Stomach (tissue), 9 donors: ENCODE results near the gene FARS2. TPM values are rescaled to one million over a fixed set of nuclear protein-coding genes. Genes with fewer than 3 reads are reported as not detected.

Experiments
- DNase-seq, 2 donors: peaks; one replicate each; pipeline versions ENCODE4 v3.0.0 to v3.0.0-alpha.2; 2013 to 2019
- H3K27ac ChIP-seq, 5 donors: fragments of 200-600 bp in 4 of 5; sonication (generic) in 4 of 5; one replicate each; pipeline ENCODE4 v1.5.1; 2013 to 2019; ENCODE audit warnings: mild to moderate bottlenecking in 1 of 5, moderate library complexity in 1 of 5
- H3K27me3 ChIP-seq, 3 donors: fragments of 200-600 bp; sonication (generic); one replicate each; pipeline ENCODE4 v1.5.1; 2017 to 2019; ENCODE audit warnings: mixed run types in 1 of 3
- H3K36me3 ChIP-seq, 4 donors: fragments of 200-600 bp; sonication (generic); 1 replicate in 3 of 4; 2 replicates in 1 of 4; pipeline ENCODE4 v1.5.1; 2016 to 2019
- H3K4me1 ChIP-seq, 4 donors: fragments of 200-600 bp; sonication (generic); one replicate each; pipeline ENCODE4 v1.5.1; 2016 to 2019
- H3K4me3 ChIP-seq, 4 donors: fragments of 200-600 bp; sonication (generic) in 3 of 4; one replicate each; pipeline ENCODE4 v1.5.1; 2016 to 2019; ENCODE audit warnings: mild to moderate bottlenecking in 1 of 4
- H3K9me3 ChIP-seq, 4 donors: fragments of 200-600 bp; sonication (generic); one replicate each; pipeline ENCODE4 v1.5.1; 2016 to 2019
- EP300 ChIP-seq: sonication (generic); formaldehyde crosslinking; IDR thresholded peaks from one replicate; pipeline ENCODE4 v1.6.1; 2017; ENCODE audit warnings: antibody characterized with exemption
- POLR2A ChIP-seq, 4 donors: fragments of 450-650 bp; IDR thresholded peaks; one replicate each; pipeline ENCODE4 v1.6.1; 2016; ENCODE audit warnings: antibody characterized with exemption in 4 of 4, control low read depth in 2 of 4, mild to moderate bottlenecking in 1 of 4, moderate library complexity in 1 of 4
- POLR2AphosphoS5 ChIP-seq, 3 donors: sonication (generic); formaldehyde crosslinking; IDR thresholded peaks; one replicate each; pipeline ENCODE4 v1.6.1; 2016; ENCODE audit warnings: antibody characterized with exemption in 3 of 3
- WGBS, 5 donors: extraction: QIAGEN DNeasy Blood & Tissue Kit in 3 of 5; methylation state at CpG; one replicate each; pipeline versions ENCODE4 v1.1.5 to v1.1.7; 2013 to 2018; 5-methylcytosine and 5-hydroxymethylcytosine counted together
- intact Hi-C: fragments of 100-400 bp; cut with DNase I; formaldehyde crosslinking; loops from one replicate; pipeline ENCODE4 v1.15.1; 2023; ENCODE audit warnings: low total_unique reads
- polyA plus RNA-seq, 3 donors: library from polyadenylated mRNA; stranded (reverse); fragments of 200-250 nt; gene quantifications; one replicate each; pipeline ENCODE4 v1.2.3, GENCODE V29; 2013
- total RNA-seq, 5 donors: library from RNA; depleted of rRNA; stranded (reverse); fragments of >200 nt; gene quantifications; one replicate each; pipeline versions ENCODE4 v1.1.0 to v1.2.3, GENCODE V29; 2014 to 2016
- TF ChIP-seq, protein P1 (sequence below), 7 experiments: fragments of 450-650 bp in 4 of 7; fragments of 200-600 bp in 3 of 7; sonication (generic) in 3 of 7; IDR thresholded peaks; one replicate each; pipeline ENCODE4 v1.5.1; 2016 to 2019; ENCODE audit warnings: antibody characterized with exemption in 7 of 7, control low read depth in 2 of 7, mild to moderate bottlenecking in 1 of 7
- donor health status: healthy with polysubstance abuse.
- donor health status: Bipolar disorder and iron deficiency.
- donor health status: healthy.

The FARS2 gene
- total and polyA plus RNA-seq, 8 donors, result 3.8 to 47.8 (median 15.9) TPM

DNA sequence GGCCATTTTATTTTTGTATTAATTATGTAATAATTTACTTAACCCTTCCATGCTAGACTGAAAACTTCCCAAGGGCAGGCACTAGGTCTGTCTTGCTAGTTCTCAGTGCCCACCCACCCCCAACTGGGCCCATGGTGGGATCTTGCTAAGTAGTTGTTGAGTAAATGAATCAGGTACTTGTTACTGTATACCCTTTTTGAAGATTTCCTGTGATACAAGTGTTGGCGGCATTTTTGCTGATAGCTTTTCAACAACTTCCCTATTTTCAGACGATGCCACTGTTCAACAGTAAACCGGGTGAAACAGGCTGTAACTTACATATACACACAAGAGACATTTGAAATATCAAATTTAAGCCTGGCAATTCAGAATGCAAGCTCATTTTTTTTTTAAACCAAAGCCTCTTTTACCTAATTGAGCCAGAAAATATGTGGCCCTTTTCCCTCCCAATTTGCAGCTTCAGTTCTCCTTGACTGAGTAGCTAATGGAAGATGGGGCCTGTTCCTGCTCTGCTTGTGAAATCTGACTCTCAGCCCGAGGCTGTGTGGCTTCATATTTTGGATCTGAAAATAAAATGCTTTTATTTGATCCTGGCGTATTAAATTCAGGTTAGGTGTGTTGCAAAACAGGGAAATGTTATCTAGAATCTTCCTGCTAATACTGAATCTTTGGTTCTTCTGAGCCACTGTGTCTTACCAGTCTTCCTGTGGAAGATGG lies 457.1 kb downstream of the FARS2 start:
- no peak overlapping the region for H3K27ac ChIP-seq
- DNase-seq, result no peak
- TF ChIP-seq POLR2A (IDR thresholded peaks at IDR 0.05) (no peak), EP300 (no peak), POLR2AphosphoS5 (IDR thresholded peaks at IDR 0.05) (no peak)
- TF ChIP-seq, protein P1, sequence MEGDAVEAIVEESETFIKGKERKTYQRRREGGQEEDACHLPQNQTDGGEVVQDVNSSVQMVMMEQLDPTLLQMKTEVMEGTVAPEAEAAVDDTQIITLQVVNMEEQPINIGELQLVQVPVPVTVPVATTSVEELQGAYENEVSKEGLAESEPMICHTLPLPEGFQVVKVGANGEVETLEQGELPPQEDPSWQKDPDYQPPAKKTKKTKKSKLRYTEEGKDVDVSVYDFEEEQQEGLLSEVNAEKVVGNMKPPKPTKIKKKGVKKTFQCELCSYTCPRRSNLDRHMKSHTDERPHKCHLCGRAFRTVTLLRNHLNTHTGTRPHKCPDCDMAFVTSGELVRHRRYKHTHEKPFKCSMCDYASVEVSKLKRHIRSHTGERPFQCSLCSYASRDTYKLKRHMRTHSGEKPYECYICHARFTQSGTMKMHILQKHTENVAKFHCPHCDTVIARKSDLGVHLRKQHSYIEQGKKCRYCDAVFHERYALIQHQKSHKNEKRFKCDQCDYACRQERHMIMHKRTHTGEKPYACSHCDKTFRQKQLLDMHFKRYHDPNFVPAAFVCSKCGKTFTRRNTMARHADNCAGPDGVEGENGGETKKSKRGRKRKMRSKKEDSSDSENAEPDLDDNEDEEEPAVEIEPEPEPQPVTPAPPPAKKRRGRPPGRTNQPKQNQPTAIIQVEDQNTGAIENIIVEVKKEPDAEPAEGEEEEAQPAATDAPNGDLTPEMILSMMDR (IDR thresholded peaks at IDR 0.05), result no peak
- H3K9me3 ChIP-seq, result peaks cover 0 to 16% (median 4%) of the 10 kb centered on the region in 4 donors
- no peaks in the 10 kb centered on the region for H3K36me3 ChIP-seq
- intact Hi-C loops, result no loop called here
- WGBS, 5 donors, result 76 to 90% (median 88%) methylated on average over 5 of the region's 5 CpGs
- no peaks in the 10 kb centered on the region for H3K27me3 ChIP-seq
- H3K4me3 ChIP-seq, result no peak overlapping the region
- no peaks in the 10 kb centered on the region for H3K4me1 ChIP-seq

DNA sequence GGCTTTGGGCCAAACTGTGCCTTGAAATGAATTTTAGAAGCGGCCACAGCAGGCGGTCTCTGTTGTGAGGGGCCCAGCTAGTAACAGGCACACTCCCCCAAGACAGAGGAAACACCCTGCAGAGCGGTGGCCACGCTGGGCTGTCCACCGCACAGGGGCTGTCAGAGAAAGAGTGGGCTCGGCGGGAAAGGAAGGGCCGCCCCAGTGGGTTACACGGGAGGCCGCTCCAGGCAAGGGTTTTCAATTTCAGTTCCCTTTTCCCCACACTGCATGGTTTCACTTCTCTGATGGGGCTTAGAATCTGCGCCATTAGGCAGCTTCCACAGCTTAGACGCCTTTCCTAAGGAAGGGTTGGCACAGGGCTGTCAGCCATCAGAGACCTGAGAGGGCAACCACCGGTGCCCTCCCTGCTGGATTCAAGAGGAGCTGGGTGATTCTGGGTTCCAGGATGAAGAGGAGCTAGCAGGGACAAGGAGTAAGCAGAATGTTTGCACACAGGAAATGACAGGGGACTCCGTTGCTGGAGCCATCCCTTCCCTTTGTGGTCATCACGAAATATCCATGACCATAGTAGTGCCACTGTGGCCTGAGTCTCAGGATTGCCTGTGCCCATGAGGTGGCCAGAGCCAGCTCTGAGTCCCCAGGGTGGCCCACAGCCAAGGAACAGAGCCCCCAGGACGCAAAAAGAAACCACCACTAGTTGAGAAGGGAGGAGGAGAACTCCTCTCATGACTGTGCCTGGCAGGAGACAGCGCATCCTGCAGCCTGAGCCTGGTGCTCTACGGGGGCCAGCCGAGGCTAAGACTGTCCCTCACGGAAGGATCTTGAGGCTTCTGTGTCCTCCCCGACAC lies 462.8 kb downstream of the FARS2 start:
- peak in 1 of 2 donors; percentile 52 for DNase-seq
- no peaks in the 10 kb centered on the region for H3K4me1 ChIP-seq
- TF ChIP-seq POLR2A (IDR thresholded peaks at IDR 0.05) (no peak), EP300 (no peak)
- intact Hi-C loops, result no loop called here
- H3K36me3 ChIP-seq, result no peaks in the 10 kb centered on the region
- peak overlapping the region in 3 of 5 donors; percentile 4 to 55 (median 26) for H3K27ac ChIP-seq
- WGBS, 5 donors, result 76 to 87% (median 85%) methylated on average over 16 to 21 of the region's 21 CpGs
- peak overlapping the region in 1 of 4 donors; percentile 2 for H3K4me3 ChIP-seq
- no peaks in the 10 kb centered on the region for H3K9me3 ChIP-seq
- H3K27me3 ChIP-seq, result no peaks in the 10 kb centered on the region

DNA sequence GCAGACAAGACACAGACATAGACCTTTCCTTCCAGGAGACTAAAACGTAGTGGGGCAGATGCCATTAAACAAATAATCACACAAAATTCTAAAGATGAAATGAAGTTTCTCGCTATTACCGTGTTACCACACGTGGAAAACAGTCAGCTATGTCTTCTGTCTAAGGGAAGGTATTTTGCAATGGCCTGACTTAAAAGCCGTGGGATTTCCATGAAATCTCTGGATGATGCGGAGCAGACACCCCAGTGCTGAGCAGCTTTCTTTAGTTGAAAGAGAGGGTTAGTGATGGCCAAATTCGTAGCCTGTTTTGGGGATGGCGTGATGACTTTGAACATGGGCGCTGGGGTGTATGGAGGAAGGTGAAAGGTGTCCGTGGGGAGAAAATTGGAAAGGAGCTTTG lies 463.6 kb downstream of the FARS2 start:
- Histone ChIP-seq H3K4me1 (peaks cover 0 to 3% (median 0%) of the 10 kb centered on the region in 4 donors), H3K27ac (no peak overlapping the region), H3K27me3 (no peaks in the 10 kb centered on the region), H3K36me3 (no peaks in the 10 kb centered on the region), H3K4me3 (no peak overlapping the region), H3K9me3 (no peaks in the 10 kb centered on the region)
- WGBS, 5 donors, result 92 to 96% (median 95%) methylated on average over 10 of the region's 10 CpGs
- DNase-seq, result no peak
- TF ChIP-seq POLR2A (IDR thresholded peaks at IDR 0.05) (no peak), POLR2AphosphoS5 (IDR thresholded peaks at IDR 0.05) (no peak), EP300 (no peak)
- TF ChIP-seq, protein P1 (IDR thresholded peaks at IDR 0.05), result no peak
- intact Hi-C loops, result no loop called here

DNA sequence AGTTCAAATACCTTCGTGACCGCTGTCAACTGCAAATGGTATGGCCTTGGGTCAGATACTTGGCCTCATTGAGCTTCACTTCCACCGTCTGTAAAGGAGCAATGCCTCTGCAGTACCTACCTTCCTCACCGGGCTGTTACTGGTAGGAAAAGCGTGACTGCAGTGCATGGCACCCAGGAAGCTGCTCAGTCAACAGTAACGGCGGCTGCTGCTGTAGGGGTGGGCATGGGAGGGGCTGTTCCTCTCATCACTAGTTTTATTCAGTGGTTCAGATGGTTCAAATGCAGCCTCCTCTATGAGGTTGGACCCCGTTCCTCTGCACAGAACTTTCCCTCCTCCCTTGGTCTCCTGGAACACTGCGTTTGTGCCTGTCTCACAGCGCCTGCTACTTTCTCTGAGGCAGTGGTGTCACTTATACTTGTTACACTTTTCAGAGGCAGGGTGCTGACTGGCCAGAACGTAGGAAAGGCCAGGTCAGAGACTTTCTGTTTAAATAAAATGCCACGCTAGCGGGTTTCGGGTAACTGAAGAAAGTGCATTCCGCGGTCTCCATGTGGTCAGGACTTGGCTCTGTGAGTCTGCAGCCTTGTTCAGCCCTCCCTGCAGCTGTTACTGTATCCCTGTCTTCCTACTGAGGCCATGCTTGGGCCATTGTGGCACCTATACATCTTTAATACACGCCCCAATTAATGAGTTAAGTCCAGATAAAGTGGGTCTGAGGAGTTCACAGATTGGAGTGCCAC lies 465.8 kb downstream of the FARS2 start:
- H3K27me3 ChIP-seq, result no peaks in the 10 kb centered on the region
- DNase-seq, result no peak
- no peaks in the 10 kb centered on the region for H3K9me3 ChIP-seq
- 92 to 97% (median 96%) methylated on average over 15 to 17 of the region's 17 CpGs for WGBS, 5 donors
- no peaks in the 10 kb centered on the region for H3K36me3 ChIP-seq
- peaks cover 0 to 5% (median 0%) of the 10 kb centered on the region in 4 donors for H3K4me1 ChIP-seq
- no peak overlapping the region for H3K4me3 ChIP-seq
- intact Hi-C loops, result no loop called here
- TF ChIP-seq, protein P1 (IDR thresholded peaks at IDR 0.05), result no peak
- TF ChIP-seq POLR2A (IDR thresholded peaks at IDR 0.05) (no peak), EP300 (no peak), POLR2AphosphoS5 (IDR thresholded peaks at IDR 0.05) (no peak)
- no peak overlapping the region for H3K27ac ChIP-seq
